ENCODE results near the gene EXPH5.

- TF ChIP-seq CTCF (tag by site-specific recombination; IDR thresholded peaks at IDR 0.05) = no peak
- TF ChIP-seq ZNF292 (tag by site-specific recombination; IDR thresholded peaks at IDR 0.05; ENCODE audit: borderline replicate concordance, low read depth) = no peak
- TF ChIP-seq ZIC2 (tag by site-specific recombination; IDR thresholded peaks at IDR 0.05) = no peak
- no peak for TF ChIP-seq ZNF513 (tag by site-specific recombination; IDR thresholded peaks at IDR 0.05)
- TF ChIP-seq GLIS2 (tag by site-specific recombination; IDR thresholded peaks at IDR 0.05) = no peak
- no peak for TF ChIP-seq PATZ1 (tag by site-specific recombination; IDR thresholded peaks at IDR 0.05)
- no peak for TF ChIP-seq ZBTB8A (tag by site-specific recombination; IDR thresholded peaks at IDR 0.05)
- TF ChIP-seq PRDM10 (tag by site-specific recombination; IDR thresholded peaks at IDR 0.05) = no peak
- no peak for TF ChIP-seq ZNF555 (tag by site-specific recombination; conservative IDR thresholded peaks at IDR 0.05)
- no peak for TF ChIP-seq ZNF274 (IDR thresholded peaks at IDR 0.05; ENCODE audit: low read length)
- no peak for TF ChIP-seq ZNF274 (tag by site-specific recombination; IDR thresholded peaks at IDR 0.05; ENCODE audit: borderline replicate concordance)
- TF ChIP-seq PBX3 (CRISPR knock-in tag; IDR thresholded peaks at IDR 0.05) = no peak
- no peak for TF ChIP-seq ZNF214 (tag by site-specific recombination; IDR thresholded peaks at IDR 0.05; ENCODE audit: borderline replicate concordance)
- TF ChIP-seq ATF2 (tag by site-specific recombination; IDR thresholded peaks at IDR 0.05; ENCODE audit: low read depth) = no peak
- TF ChIP-seq ZNF416 (tag by site-specific recombination; IDR thresholded peaks at IDR 0.05) = no peak
Measured at GRCh38 chr11:108609682-108610081, 16.1 kb upstream of the EXPH5 start.
